GM18873 (cell line): ENCODE measurements around the gene CASKIN1.

Experiments
- ATAC-seq: cut with Tn5 transposase; IDR thresholded peaks from one replicate; pipeline ENCODE4 v1.9.1; 2021; ENCODE audit warnings: mild to moderate bottlenecking, moderate library complexity, moderate number of reproducible peaks; ENCODE audit not compliant: unreplicated experiment, low FRiP score

CASKIN1 gene

DNA sequence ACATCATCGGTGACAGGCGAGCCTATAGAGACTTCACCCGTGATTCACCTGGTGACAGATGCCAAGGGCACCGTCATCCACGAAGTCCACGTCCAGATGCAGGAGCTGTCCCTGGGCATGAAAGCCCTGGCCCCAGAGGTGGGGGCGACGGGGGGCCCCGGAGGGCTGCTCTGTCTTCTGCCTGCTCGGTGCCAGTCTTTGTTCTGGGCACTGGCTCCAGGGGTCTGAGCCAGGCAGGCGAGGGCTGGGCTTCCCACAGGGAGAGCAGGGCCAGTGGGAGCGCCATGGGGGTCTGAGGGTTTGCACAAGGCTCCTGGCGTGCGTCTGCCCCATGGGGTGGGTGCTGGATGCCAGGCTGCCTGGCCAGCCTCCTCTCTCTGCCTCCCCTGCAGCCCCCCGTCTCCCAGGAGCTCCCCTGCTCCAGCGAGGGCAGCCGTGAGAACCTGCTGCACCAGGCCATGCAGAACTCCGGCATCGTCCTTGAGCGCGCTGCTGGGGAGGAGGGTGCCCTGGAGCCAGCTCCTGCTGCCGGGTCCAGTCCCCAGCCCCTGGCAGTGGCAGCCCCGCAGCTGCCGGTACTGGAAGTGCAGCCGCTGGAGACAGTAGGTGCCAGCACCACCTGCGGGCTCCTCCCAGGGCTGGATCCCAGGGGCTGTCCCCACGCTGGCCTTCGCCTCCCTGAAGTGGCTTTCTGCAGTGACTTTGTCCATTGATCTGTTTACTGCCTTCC lies 36.8 kb upstream of the CASKIN1 start:
- ATAC-seq, result no peak

DNA sequence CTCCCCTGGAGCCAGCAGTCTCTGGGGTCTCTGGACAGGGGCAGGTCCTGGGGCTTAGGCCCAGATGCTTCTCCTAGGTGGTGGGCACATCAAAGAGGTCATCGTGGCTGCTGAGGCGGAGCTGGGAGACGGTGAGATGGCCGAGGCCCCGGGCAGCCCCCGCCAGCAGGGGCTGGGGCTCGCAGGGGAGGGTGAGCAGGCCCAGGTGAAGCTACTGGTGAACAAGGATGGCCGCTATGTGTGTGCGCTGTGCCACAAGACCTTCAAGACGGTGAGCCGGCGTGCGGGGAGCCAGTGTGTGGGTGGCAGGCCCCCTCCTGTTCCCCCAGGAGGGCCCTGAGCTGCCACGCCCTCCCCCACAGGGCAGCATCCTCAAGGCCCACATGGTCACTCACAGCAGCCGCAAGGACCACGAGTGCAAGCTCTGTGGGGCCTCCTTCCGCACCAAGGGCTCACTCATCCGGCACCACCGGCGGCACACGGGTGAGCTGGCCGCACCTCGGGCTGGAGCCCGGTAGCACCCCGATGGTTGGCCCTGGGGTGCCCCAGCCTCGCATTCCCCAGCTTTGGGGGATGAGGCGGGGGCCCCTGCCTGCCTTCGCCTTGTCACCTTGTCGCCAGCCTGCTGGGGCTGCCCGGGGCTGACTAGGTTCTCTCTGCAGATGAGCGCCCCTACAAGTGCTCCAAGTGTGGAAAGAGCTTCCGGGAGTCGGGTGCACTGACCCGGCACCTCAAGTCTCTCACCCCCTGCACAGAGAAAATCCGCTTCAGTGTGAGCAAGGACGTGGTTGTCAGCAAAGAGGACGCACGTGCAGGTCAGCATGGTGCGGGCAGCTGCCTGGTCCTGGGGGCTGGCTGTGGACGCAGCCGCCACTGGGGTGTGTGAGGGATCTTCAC lies 35.9 kb upstream of the CASKIN1 start:
- no peak for ATAC-seq

DNA sequence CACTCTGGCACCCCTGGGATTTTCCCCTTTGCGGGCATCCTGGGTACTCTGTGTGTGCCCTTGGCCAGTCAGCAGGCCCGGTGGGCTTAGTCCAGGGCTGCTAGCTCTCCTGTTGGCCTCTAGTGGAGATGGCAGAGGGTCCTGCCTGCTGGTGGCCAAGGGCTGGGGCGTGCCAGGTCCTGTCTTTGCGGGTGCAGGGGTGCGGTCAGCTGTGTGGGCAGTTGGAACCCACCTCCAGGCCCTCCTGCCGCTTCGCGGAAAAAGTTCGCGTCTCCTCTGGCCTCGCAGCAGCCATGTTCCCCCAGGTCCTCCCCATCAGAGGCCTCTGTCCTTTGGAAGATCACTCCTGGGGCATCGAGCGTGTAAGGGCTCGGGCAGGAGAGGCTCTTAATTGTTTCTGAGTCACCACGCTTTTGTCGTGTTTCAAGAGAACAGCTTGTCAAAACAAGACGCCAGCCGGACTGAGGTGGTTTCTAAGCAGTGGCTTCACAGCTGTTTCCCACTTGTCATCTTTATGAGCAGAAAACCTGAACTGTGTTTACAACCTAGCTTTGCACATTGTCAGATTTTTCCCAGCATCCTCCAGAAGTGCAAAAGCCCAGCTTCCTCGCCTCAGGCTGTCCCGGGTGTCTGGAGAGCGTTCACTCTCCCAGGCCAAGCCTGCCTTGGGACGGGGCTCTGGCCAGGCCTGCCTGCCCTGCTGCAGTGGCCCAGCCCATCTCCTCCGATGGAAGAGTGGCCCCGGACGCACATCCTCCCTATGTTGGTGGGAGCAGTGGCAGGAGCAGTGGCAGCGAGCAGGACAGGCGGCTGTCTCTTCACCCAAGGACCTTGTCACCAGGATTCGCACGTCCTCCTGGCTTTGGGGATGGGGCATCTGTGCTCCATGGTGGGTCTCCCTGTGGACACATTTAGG lies 34.9 kb upstream of the CASKIN1 start:
- no peak for ATAC-seq

DNA sequence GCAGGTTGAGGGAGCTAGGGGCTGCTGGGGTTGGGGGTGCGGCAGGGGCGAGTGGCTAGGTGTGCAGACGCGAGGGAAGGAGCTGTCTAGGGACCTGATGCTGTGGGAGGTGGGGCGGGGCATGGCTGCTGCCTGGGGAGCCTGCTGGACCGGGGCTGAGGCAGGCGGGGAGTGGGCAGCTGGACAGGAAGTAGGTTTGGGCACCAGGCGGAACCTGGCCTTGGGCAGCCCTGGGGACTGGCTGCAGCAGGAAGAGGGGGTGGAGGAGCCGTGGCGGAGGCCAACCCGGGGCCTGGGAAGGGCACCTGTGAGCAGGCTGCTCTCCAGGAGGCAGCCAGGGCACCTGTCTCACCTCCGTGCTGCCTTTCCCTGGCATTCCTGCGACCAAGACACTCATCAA lies 34.0 kb upstream of the CASKIN1 start:
- no peak for ATAC-seq

DNA sequence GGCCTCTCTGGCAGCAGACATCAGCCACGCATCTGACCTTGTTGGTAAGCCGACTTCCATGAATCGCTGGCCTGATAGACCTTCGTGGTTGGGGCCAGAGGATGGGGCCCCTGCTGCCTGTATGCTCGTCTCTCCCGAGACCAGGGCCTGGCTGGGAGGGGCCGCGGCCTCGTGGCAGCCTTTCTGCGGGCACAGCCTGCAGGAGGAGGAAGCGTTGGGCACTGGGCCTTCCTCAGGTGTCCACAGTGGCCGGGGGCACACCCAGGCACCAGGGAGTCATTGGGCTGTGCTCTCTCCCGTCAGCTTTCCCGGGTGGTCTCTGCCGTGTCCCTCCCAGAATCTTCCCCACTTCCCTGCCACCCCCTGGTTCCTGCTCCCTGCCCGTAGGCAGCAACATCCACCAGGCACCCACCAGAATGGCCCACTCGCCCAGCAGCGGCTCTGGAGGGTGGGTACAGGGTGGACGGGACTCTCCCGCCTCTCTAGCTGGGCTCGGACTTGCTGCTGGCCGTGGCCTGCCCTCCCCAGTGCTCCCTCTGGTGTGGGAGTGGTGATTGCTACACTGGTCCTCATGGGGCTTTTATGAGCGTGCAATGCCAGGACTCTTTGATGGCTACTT lies 33.3 kb upstream of the CASKIN1 start:
- no peak for ATAC-seq

DNA sequence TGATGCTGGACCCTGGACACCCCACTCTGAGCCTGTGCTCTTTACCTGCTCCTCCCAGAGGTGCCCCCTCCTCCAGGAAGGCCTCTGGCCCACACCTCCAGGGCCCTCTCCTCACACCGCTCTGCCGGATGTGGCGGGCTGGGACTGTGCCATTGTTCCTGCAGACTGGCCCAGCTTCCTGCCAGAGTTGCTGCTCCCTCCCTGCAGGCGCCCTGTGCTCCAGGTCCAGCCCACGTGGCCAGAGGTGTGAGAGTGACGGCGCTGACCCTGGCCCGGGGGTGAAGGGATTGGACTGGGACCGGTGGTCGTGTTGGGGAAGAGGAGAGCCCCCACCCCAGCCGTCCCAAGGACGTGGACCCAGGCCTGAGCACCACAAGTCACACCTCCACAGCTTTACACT lies 32.7 kb upstream of the CASKIN1 start:
- ATAC-seq, result no peak

DNA sequence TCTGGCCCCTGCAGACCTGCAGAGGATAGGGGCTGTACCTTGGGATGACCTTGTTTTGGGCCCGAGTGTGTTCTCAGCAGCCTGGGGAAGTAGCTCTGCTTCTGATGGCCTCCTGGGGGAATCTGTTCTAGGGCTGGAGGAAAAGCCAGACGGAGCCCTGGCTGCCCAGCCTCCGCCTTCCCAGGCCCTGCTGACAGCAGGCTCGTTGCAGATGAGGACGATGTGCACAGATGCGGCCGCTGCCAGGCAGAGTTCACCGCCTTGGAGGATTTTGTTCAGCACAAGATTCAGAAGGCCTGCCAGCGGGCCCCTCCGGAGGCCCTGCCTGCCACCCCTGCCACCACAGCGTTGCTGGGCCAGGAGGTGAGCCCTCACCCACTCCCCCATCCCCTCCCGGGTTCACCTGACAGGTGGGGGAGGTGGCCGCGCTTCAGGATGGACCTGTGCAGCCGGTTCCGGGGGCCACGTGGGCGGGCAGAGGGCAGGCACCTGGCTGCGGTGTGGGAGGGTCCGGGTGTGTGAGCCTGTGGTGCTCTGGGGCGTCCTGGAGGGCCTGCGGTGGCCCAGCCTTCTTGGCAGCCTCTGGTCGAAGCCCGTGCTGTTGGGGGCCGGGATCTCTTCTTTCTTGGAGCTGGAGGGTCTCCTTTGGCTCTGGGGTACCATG lies 31.9 kb upstream of the CASKIN1 start:
- no peak for ATAC-seq

DNA sequence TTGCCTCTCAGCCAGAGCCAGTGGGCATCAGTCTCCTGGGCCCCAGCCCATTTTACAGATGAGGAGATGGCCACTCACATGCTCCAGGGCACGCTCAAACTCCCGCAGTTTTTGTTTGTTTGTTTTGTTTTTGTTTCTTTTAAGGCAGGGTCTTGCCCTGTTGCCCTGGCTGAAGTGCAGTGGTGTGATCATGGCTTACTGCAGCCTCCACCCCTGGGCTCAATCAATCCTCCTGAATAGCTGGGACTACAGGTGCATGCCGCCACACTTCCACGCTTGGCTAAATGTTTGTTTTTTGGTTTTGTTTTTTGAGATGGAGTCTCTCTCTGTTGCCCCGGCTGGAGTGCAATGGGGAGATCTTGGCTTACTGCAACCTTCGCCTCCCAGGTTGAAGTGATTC lies 30.5 kb upstream of the CASKIN1 start:
- no peak for ATAC-seq

DNA sequence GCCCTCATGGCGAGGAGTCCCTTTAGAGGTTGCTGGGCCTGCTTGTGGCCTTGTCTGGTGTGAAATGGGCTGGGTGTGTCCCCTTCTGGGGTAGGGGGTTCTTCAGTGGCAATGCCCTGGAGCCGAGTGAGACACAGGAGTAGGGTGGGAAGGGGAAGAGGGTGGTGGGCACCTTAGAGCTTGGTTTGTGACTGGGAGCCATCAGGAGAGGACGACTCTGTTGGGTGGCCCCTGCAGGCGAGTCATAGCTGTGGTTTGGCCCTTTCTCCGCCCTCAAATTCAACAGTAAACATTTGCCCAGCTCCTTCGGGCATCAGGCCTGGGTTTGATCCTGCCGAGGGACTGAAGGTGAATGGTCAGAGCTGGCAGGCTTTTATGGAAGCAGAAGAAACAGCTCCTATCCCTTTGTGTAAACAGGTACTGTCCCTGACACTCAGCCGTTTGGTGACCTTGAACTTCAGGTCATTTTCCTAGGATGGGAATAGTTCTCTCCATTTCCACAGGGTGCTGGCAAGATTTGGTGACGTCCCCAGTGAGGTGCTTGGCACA lies 29.9 kb upstream of the CASKIN1 start:
- ATAC-seq, result no peak

DNA sequence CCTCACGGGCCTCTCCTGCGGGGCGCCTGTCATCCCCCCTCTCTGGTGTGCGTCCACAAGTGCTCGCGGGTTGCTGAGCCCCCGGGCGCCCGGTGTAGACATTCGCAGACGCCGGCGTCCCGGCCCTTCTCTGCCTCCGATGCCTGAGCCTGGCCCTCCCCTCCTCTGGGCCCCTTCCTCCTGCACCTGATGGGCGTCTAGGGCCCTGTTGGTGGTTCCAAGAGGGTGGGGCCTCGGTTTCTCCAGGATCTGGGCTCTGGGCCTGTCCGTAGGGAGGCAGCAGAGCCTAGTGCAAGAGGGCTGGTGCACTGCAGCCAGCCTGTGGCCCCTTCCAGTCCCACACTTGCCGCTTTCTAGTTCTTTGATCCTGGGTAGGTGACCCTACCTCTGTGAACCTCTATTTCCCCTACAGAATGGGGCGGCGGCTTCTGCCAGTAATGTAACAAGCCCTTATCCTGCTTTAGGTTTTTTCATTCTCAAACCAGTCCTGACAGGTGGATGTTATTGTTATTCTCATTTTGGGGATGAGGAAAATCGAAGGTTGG lies 27.6 kb upstream of the CASKIN1 start:
- ATAC-seq, result peak; percentile 13

DNA sequence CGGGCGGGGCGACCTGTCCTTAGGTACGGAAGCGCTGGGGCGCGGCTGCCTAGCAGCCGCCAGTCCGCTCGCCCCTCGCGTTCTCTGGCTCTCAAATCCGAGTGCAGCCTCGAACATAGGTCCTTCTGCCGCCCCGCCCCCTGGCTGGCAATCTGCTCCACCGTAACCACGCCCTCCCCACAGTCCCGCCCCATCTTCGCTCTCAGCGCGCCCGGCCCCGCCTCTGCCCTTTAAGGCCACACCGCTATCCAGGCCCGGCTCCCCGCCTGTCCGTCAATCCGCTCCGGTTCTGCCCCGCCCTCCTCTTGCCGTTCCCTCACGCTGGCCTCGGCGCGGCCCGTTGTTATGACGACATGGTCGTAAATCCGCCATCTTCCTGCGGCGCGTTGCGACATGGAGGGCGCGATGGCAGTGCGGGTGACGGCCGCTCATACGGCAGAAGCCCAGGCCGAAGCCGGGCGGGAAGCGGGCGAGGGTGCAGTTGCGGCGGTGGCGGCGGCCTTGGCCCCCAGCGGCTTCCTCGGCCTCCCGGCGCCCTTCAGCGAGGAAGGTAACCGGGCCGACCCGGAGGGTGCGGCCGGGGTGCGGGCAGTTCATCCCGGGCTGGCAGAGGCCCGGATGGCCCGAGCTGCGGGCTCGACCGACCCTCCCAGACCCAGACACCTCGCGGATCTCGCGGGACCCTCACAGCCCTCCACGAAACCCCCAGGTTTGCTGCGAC lies 27.0 kb upstream of the CASKIN1 start, which contains the start of gene E4F1:
Gene E4F1 (plus strand): TSS at position 371 of the 721 bp plus-strand sequence. CDS start 23 bp downstream, at position 394.
- ATAC-seq, result peak; percentile 87

DNA sequence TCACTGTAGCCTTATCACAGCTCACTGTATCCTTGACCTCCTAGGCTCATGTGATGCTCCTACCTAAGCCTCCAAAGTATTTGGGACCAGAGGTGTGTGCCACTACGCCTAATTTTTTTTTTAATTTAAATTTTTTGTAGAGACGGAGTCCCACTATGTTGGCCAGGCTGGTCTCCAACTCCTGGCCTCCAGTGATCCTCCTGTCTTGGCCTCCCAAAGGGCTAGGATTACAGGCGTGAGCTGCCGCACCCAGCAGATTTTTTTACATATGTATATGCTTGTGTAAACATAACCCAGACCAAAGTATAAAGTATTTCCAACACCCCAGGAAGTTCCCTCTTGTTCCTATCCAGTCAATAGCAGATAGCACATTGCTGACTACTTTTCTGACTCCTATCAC lies 19.9 kb upstream of the CASKIN1 start:
- no peak for ATAC-seq

DNA sequence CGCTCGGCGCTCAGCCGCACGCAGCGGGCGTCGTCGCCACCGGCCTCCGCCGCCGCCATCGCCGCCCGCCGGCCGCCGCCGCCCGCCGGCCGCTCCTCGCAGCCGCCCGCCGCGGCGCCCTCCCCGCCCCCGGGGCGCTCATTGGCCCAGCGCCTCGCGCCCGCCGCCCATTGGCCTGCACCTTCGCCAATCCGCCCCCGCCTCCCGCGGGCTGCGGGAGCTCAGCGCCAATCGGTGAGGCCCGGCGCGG lies 18.2 kb upstream of the CASKIN1 start, which contains the start of gene PGP:
Gene PGP (minus strand): TSS at position 122 of the 250 bp plus-strand sequence. CDS start 63 bp downstream, at position 59.
- ATAC-seq, result no peak

DNA sequence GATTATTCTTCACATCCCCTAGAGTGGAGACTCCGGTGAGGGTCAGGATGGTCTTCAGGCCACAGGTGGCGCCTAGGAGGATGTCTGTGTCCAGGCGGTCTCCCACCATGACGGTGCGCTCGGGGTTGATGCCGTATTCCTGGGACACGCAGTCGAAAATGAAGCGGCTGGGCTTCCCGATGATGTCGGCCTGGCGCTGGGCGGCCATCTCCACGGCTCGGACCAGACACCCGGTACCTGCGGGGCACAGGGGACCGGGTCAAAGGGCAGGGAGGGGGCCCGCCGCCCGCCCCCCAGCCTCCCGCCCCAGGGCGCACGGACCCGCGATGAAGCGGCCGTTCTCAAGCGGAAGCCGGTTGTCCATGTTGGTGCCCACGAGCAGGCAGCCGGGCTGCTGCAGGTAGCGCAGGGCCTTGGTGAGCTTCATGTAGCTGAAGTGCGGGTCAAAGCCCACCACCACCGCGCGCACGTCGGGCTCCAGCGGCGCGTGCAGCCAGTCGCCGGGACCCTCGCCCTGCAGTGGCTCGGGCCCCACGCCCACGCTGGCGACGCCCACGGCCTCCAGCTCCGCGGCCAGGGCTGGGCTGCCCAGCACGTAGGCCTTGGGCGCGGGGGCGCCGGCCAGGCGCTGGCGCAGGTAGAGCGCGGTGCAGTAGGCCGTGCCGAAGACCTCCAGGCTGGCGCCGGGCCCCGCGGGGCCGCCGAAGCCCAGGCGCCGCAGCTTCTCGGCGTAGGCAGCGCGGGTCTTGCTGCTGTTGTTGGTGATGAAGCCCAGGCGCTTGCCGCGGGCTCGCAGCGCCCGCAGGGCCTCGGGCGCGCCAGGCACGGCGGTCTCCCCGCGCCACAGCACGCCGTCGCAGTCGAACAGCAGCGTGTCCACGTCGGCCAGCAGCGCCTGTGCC lies 17.7 kb upstream of the CASKIN1 start:
- peak; percentile 13 for ATAC-seq

DNA sequence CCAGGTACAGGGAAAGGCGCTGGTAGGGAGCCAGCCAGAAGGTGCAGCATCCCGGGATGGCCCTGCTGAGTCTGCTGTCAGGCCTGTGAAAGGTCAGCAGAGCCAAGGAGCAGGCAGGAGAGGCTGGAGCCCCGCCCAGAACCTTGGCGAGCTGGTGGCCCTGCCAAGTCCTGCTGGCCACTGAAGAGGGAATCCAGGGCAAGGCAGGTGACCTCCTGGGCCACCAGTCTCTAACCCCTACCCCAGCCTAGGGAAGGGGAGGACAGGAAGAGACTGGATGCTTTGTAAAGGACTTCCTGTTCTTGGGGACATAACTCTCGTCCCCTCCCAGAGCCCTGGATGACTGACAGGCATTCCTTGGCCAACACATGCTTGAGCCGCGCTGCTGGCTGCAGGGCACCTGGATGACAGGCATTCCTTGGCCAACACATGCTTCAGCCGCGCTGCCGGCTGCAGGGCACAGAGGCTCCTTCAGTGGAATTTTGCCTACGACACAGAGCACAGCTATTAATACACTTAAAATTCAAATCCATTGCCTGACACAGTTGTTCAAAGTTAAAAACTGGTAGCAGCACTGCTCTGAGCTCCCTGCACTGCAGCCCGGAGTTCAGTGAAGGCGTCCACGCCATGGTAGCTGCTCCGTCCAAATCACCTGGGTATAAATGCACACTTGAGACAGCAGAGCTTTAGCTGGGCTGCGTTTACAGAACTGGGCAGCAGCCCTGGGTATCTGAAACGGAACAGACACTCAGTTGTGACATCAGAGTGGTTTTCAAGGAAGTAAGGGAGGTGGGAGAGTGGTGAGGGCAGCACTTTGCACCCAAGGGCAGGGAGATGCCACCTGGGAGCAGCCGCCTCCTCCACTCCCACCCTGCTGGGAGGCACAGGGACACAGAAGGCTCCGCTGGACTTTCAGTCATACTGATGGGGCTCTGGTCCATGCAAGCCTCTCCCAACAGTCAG lies 16.2 kb upstream of the CASKIN1 start:
- no peak for ATAC-seq

DNA sequence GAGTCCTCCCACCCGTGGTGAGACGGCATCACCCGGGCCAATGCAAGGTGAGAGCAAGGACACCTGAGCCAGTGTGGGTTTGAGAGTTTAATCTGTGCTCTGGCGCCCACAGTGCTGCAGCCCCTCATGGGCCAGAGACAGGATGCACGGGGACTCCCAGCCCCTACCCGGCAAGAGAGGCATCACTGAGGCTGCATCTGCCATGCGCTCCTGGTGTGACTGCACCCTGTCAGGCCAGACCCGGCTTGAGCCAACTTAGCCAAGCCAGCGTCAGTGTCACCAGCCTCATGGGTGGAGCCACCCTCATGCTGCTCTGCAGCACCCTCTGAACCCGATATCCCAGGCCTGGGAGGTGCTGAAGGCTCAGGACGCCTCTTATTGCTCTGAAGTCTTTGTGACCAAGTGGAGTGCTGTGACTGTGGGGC lies 15.5 kb upstream of the CASKIN1 start:
- no peak for ATAC-seq
